HG02678 (cell line): Measurements from ENCODE around the gene PCDHB16.
"Not testable (repeated sequence)": the region's sequence is repeated elsewhere in the genome, so short reads cannot be mapped to it uniquely, and the experiment has no call there.

Experiments used
- ATAC-seq: cut with Tn5 transposase; IDR thresholded peaks from one replicate; pipeline ENCODE4 v1.9.1; 2021; ENCODE audit warnings: mild to moderate bottlenecking, moderate library complexity; ENCODE audit not compliant: unreplicated experiment

The PCDHB16 gene

DNA sequence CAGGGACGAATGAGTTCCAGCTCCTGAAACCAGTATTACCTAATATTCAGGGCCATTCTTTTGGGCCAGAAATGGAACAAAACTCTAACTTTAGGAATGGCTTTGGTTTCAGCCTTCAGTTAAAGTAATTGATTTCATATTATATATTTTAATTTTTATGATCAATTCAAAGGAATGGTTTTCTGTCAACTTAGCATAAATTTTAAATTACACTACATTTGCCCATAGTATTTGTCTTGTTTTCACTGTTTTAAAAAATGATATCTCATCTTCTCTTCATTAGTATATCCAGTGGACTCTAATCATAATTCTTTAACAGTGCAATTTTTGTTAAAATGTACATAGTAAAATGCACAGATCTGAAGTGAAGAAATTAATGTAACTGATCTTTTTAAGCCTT lies 1.9 kb upstream of the PCDHB16 start:
- no peak for ATAC-seq

DNA sequence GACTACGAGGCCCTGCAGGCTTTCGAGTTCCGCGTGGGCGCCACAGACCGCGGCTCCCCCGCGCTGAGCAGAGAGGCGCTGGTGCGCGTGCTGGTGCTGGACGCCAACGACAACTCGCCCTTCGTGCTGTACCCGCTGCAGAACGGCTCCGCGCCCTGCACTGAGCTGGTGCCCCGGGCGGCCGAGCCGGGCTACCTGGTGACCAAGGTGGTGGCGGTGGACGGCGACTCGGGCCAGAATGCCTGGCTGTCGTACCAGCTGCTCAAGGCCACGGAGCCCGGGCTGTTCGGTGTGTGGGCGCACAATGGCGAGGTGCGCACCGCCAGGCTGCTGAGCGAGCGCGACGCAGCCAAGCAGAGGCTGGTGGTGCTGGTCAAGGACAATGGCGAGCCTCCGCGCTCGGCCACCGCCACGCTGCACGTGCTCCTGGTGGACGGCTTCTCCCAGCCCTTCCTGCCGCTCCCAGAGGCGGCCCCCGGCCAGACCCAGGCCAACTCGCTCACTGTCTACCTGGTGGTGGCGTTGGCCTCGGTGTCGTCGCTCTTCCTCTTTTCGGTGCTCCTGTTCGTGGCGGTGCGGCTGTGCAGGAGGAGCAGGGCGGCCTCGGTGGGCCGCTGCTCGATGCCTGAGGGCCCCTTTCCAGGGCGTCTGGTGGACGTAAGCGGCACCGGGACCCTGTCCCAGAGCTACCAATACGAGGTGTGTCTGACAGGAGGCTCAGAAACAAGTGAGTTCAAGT lies 2.1 kb downstream of the PCDHB16 start:
- not testable (repeated sequence) for ATAC-seq

DNA sequence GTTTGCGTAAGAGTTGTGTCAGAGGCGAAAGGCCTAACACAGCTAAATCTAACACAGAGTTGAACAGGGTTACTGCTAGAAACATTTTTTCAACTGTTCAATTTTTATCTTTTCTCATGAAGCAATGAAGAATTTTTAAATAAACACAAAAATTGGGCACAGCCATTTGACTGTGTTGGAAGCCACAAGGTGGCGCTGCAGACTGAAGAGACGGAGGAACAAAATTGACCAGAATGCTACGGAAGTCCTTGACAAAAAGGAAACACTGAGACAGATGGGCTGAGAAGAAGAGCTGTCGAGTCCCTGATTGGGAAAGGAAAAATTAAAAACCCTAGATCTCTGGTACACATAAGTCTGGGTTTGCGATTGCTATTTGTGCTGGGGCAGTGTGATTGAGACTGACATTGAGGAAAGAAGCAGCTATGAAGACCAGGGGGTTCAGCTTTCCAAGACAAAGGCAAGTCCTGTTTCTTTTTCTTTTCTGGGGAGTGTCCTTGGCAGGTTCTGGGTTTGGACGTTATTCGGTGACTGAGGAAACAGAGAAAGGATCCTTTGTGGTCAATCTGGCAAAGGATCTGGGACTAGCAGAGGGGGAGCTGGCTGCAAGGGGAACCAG lies 4.8 kb downstream of the PCDHB16 start, which contains the start of gene PCDHB9:
Gene PCDHB9, plus strand, starts transcription at position 265 of the 616 bp plus-strand sequence. Its CDS starts 158 bp downstream, at position 423.
- ATAC-seq = no peak

DNA sequence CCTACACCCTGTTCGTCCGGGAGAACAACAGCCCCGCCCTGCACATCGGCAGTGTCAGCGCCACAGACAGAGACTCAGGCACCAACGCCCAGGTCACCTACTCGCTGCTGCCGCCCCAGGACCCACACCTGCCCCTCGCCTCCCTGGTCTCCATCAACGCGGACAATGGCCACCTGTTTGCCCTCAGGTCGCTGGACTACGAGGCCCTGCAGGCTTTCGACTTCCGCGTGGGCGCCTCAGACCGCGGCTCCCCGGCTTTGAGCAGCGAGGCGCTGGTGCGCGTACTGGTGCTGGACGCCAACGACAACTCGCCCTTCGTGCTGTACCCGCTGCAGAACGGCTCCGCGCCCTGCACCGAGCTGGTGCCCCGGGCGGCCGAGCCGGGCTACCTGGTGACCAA lies 6.5 kb downstream of the PCDHB16 start:
- ATAC-seq = not testable (repeated sequence)

DNA sequence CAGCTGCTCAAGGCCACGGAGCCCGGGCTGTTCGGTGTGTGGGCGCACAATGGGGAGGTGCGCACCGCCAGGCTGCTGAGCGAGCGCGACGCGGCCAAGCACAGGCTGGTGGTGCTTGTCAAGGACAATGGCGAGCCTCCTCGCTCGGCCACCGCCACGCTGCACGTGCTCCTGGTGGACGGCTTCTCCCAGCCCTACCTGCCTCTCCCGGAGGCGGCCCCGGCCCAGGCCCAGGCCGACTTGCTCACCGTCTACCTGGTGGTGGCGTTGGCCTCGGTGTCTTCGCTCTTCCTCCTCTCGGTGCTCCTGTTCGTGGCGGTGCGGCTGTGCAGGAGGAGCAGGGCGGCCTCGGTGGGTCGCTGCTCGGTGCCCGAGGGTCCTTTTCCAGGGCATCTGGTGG lies 6.9 kb downstream of the PCDHB16 start:
- ATAC-seq = not testable (repeated sequence)

DNA sequence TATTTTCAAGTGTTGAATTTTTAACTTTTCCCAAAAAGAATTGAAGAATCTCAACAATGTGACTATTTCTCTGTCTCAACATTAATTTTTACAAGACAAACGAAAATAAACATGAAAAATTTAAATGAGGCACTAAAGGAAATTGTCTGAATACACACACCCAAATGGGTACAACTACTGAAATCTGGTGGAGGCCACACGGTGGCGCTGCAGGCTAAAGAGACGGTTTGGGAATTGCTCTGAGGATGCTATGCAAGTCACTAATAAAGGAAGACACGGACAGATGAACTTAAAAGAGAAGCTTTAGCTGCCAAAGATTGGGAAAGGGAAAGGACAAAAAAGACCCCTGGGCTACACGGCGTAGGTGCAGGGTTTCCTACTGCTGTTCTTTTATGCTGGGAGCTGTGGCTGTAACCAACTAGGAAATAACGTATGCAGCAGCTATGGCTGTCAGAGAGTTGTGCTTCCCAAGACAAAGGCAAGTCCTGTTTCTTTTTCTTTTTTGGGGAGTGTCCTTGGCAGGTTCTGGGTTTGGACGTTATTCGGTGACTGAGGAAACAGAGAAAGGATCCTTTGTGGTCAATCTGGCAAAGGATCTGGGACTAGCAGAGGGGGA lies 10.0 kb downstream of the PCDHB16 start, which contains the start of gene PCDHB10:
Gene PCDHB10, plus strand, starts transcription at position 244 of the 616 bp plus-strand sequence. Its CDS starts 200 bp downstream, at position 444.
- ATAC-seq = no peak

DNA sequence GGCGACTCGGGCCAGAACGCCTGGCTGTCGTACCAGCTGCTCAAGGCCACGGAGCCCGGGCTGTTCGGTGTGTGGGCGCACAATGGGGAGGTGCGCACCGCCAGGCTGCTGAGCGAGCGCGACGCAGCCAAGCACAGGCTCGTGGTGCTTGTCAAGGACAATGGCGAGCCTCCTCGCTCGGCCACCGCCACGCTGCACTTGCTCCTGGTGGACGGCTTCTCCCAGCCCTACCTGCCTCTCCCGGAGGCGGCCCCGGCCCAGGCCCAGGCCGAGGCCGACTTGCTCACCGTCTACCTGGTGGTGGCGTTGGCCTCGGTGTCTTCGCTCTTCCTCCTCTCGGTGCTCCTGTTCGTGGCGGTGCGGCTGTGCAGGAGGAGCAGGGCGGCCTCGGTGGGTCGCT lies 12.1 kb downstream of the PCDHB16 start:
- ATAC-seq = not testable (repeated sequence)

DNA sequence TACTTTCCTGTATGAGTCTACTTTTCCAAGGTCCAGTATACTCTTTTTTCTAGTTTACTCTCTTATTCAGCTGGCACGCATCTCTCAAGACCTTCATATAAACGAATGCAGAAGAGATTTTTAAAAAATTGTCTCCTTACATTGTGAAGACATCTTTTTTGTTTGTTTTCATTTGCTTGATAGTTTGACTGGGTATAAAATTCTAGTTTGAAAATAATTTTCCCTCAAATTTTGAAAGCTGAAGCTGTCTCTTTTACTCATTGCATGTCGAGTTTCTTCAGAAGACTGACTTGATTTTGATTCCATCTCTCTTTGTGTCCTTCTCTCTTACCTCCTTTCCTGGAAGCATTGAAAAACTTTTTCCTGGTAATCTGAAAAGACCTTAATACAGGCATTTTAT lies 14.2 kb downstream of the PCDHB16 start:
- no peak for ATAC-seq

DNA sequence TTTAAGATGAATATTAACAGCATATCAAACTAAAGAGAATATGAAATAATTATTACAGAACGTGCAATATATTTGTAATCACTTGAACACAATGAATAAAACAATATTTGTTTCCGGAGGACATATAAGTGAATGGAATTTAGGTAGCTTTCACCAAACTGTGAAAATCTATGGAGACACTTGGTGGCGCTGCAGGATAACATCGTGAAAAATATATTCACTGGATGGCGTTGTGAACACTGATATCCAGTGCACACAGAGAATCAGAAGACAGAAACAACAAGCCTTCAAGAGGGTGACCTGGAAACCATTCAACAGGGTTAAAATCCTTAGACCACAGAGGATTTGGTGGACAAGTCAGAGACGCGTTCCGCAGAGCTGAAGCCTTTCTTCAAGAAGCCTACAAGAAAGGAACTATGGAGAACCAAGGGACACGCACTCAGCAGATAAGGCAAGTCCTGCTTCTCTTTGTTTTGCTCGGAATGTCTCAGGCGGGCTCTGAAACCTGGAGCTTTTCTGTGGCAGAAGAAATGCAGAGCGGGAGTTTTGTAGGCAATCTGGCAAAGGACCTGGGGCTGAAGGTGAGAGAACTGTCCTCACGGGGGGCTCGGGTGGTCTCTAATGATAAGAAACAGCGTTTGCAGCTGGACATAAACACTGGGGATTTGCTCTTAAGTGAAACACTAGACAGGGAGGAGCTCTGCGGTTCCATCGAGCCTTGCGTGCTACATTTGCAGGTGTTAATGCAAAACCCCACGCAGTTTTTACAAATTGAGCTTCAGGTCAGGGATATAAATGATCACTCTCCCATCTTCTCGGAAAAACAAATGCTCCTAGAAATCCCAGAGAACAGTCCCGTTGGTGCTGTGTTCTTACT lies 17.4 kb downstream of the PCDHB16 start, which contains the start of gene PCDHB11:
Gene PCDHB11, plus strand, starts transcription at position 269 of the 877 bp plus-strand sequence. Its CDS starts 148 bp downstream, at position 417.
- ATAC-seq = no peak

DNA sequence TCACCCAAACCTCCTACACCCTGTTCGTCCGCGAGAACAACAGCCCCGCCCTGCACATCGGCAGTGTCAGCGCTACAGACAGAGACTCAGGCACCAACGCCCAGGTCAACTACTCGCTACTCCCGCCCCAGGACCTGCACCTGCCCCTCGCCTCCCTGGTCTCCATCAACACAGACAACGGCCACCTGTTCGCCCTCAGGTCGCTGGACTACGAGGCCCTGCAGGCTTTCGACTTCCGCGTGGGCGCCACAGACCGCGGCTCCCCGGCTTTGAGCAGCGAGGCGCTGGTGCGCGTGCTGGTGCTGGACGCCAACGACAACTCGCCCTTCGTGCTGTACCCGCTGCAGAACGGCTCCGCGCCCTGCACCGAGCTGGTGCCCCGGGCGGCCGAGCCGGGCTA lies 18.9 kb downstream of the PCDHB16 start:
- not testable (repeated sequence) for ATAC-seq

DNA sequence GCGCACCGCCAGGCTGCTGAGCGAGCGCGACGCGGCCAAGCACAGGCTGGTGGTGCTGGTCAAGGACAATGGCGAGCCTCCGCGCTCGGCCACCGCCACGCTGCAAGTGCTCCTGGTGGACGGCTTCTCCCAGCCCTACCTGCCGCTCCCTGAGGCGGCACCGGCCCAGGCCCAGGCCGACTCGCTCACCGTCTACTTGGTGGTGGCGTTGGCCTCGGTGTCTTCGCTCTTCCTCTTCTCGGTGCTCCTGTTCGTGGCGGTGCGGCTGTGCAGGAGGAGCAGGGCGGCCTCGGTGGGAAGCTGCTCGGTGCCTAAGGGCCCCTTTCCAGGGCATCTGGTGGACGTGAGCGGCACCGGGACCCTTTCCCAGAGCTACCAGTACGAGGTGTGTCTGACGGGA lies 19.5 kb downstream of the PCDHB16 start:
- ATAC-seq = not testable (repeated sequence)

DNA sequence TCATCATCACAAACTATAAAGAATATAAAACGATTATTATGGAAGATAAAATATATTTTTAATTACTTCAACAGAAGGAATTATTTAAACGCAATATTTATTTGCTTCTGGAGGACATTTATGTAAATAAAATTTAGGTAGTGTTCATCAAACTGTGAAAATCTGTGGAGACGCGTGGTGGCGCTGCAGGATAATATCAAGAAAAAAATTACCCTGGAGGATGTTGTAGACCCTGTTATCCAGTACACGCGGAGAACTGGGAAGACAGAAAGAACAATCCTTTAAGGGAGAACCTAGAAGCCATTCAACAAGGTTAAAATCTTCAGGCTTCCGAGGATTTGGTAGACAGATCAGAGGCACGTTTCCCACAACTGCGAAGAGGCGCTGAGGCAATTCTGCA lies 26.3 kb downstream of the PCDHB16 start, which contains the start of gene PCDHB12:
Gene PCDHB12, plus strand, starts transcription at position 242 of the 400 bp plus-strand sequence. CDS start 189 bp downstream, outside the sequence.
- ATAC-seq = no peak

DNA sequence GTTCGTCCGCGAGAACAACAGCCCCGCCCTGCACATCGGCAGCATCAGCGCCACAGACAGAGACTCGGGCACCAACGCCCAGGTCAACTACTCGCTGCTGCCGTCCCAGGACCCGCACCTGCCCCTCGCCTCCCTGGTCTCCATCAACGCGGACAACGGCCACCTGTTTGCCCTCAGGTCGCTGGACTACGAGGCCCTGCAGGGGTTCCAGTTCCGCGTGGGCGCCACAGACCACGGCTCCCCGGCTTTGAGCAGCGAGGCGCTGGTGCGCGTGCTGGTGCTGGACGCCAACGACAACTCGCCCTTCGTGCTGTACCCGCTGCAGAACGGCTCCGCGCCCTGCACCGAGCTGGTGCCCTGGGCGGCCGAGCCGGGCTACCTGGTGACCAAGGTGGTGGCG lies 28.1 kb downstream of the PCDHB16 start:
- not testable (repeated sequence) for ATAC-seq

DNA sequence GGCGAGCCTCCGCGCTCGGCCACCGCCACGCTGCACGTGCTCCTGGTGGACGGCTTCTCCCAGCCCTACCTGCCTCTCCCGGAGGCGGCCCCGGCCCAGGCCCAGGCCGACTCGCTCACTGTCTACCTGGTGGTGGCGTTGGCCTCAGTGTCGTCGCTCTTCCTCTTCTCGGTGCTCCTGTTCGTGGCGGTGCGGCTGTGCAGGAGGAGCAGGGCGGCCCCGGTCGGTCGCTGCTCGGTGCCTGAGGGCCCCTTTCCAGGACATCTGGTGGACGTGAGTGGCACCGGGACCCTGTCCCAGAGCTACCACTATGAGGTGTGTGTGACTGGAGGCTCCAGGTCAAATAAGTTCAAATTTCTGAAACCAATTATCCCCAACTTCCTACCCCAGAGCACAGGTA lies 28.7 kb downstream of the PCDHB16 start:
- not testable (repeated sequence) for ATAC-seq

DNA sequence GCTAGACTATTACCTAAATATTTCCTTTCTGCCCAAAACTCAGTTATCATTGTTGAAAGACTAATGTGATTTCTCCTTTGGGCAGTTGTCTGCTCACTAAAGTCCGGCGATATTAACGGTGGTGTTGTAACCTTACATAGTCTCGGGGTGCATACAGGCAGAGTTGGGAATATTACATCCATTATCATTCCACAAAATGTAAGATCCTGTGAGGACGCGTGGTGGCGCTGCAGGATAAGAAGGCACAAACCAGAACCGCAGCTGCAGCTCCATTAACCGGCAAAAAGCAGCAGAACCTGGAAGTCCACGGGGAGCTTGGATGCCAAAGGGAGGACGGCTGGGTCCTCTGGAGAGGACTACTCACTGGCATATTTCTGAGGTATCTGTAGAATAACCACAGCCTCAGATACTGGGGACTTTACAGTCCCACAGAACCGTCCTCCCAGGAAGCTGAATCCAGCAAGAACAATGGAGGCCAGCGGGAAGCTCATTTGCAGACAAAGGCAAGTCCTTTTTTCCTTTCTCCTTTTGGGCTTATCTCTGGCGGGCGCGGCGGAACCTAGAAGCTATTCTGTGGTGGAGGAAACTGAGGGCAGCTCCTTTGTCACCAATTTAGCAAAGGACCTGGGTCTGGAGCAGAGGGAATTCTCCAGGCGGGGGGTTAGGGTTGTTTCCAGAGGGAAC lies 31.6 kb downstream of the PCDHB16 start, which contains the start of gene PCDHB13:
Gene PCDHB13, plus strand, starts transcription at position 264 of the 684 bp plus-strand sequence. Its CDS starts 205 bp downstream, at position 469.
- ATAC-seq = not testable (repeated sequence)

DNA sequence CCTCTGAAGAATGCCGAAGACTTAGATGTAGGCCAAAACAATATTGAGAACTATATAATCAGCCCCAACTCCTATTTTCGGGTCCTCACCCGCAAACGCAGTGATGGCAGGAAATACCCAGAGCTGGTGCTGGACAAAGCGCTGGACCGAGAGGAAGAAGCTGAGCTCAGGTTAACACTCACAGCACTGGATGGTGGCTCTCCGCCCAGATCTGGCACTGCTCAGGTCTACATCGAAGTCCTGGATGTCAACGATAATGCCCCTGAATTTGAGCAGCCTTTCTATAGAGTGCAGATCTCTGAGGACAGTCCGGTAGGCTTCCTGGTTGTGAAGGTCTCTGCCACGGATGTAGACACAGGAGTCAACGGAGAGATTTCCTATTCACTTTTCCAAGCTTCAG lies 32.4 kb downstream of the PCDHB16 start:
- ATAC-seq = not testable (repeated sequence)

DNA sequence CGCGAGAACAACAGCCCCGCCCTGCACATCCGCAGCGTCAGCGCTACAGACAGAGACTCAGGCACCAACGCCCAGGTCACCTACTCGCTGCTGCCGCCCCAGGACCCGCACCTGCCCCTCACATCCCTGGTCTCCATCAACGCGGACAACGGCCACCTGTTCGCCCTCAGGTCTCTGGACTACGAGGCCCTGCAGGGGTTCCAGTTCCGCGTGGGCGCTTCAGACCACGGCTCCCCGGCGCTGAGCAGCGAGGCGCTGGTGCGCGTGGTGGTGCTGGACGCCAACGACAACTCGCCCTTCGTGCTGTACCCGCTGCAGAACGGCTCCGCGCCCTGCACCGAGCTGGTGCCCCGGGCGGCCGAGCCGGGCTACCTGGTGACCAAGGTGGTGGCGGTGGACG lies 33.3 kb downstream of the PCDHB16 start:
- ATAC-seq = not testable (repeated sequence)

DNA sequence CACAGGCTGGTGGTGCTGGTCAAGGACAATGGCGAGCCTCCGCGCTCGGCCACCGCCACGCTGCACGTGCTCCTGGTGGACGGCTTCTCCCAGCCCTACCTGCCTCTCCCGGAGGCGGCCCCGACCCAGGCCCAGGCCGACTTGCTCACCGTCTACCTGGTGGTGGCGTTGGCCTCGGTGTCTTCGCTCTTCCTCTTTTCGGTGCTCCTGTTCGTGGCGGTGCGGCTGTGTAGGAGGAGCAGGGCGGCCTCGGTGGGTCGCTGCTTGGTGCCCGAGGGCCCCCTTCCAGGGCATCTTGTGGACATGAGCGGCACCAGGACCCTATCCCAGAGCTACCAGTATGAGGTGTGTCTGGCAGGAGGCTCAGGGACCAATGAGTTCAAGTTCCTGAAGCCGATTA lies 33.8 kb downstream of the PCDHB16 start:
- not testable (repeated sequence) for ATAC-seq

DNA sequence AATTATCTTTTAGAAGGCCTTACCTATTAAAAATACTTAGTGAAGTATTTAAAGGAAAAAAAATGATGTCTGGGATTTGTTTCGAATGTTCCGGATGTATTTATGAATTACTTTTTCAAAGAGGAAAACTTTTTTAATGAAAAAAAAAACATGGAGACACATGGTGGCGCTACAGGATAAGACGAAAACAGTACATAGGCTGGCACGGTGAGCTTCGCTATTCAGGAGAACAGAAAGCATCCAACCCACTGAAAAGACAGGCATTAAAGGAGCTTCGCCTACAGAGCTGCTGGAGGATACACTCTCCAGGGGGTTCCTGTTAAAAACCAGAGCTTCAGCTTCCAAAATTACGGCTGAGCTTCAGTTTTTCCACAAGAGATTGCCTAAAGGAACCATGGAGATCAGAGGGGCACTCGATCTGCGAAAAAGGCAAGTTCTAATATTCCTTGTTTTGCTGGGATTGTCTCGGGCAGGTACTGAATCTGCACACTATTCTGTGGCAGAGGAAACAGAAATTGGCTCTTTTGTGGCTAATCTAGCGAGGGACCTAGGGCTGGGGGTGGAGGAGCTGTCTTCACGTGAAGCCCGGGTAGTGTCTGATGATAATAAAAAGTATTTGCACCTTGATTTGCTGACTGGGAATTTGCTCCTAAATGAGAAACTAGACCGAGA lies 41.1 kb downstream of the PCDHB16 start, which contains the start of gene PCDHB14:
Gene PCDHB14, plus strand, starts transcription at position 232 of the 672 bp plus-strand sequence. Its CDS starts 163 bp downstream, at position 395.
- no peak for ATAC-seq
